Activated CD8-positive, alpha-beta T cell treated with anti-CD3 and anti-CD28 coated beads for 36 hours (primary cell): Measurements from ENCODE around the gene SLX4IP. TPM values are rescaled to one million over a fixed set of nuclear protein-coding genes. Genes with fewer than 3 reads are reported as not detected.

Experiments
- ATAC-seq: fragments of 200-7000 bp; cut with Tn5 transposase; one replicate; pipeline ENCODE4 v1.10.0; 2021; ENCODE audit warnings: mild to moderate bottlenecking, moderate library complexity
- CTCF ChIA-PET: fragments of 350-600 bp; sonication (Branson Sonifier 250); formaldehyde crosslinking; loops from one replicate; lab custom pipeline; 2021; ENCODE audit warnings: antibody characterized with exemption; lab: Charles Lee
- POLR2A ChIA-PET: fragments of 350-600 bp; sonication (Branson Sonifier 250); formaldehyde crosslinking; loops from one replicate; lab custom pipeline; 2021; ENCODE audit warnings: antibody characterized with exemption; lab: Charles Lee
- DNase-seq: peaks from one replicate; pipeline ENCODE4 v3.0.0-alpha.2; 2020
- H3K27ac Mint-ChIP-seq: one replicate; pipeline ENCODE4 v1.8.0; 2021; ENCODE audit warnings: mild to moderate bottlenecking, mixed read lengths
- H3K27me3 Mint-ChIP-seq: one replicate; pipeline ENCODE4 v1.8.0; 2021; ENCODE audit warnings: mixed read lengths
- H3K36me3 Mint-ChIP-seq: one replicate; pipeline ENCODE4 v1.8.0; 2021; ENCODE audit warnings: low read depth, mixed read lengths
- H3K4me1 Mint-ChIP-seq: one replicate; pipeline ENCODE4 v1.8.0; 2021; ENCODE audit warnings: low read depth, mixed read lengths
- H3K4me3 Mint-ChIP-seq: one replicate; pipeline ENCODE4 v1.8.0; 2021; ENCODE audit warnings: mild to moderate bottlenecking, moderate library complexity, mixed read lengths
- H3K9me3 Mint-ChIP-seq: one replicate; pipeline ENCODE4 v1.8.0; 2021; ENCODE audit warnings: mixed read lengths
- CTCF ChIP-seq: fragments of 200-600 bp; IDR thresholded peaks from one replicate; pipeline ENCODE4 v1.8.0; 2022; ENCODE audit warnings: antibody characterized with exemption, mild to moderate bottlenecking
- intact Hi-C: fragments of 100-400 bp; cut with micrococcal nuclease; formaldehyde crosslinking; loops from one replicate; pipeline ENCODE4 v1.10.0; 2022
- total RNA-seq, 2 experiments: library from RNA; stranded (reverse); gene quantifications; one replicate each; pipeline ENCODE4 v1.2.3, GENCODE V29; 2021

The SLX4IP gene
- total RNA-seq, 2 experiments from 2014 or later = 6.5 to 7.3 TPM

DNA sequence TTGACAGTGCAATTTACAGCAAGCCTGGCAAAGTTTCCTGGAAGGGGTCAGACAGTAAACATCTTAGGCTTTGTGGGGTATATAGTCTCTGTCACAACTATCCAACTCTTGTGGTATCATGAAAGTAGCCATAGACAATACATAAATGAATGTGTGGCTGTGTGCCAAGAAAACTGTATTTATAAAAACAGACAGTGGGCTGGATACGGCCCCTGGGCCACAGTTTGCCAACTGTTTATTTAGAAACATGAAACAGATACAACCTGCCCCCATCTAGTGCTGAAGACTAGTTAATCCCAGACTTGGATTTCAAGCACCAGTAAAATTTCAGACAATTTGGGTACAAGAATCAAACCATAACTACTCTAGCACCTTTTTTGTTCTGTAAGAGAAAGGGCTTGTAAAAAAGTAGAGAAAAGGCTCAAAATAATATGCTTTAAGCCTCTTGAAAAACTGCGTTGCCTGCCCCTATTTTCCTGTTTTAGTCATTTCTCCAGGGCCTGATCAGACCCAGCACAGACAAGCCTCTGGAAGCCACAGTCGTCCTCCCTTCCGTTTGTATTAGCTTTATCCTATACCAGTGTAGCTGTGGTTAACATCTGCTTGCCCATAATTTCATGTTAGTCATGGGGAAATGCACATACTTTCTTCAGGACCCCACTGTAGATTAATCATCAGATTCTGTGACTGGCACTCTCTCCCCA lies 207.9 kb downstream of the SLX4IP start:
- Mint-ChIP-seq H3K4me1 (no peaks in the 10 kb centered on the region), H3K9me3 (no peaks in the 10 kb centered on the region), H3K27me3 (no peaks in the 10 kb centered on the region), H3K4me3 (no peak overlapping the region), H3K36me3 (no peaks in the 10 kb centered on the region), H3K27ac (no peak overlapping the region)
- CTCF ChIA-PET = no interaction called here
- TF ChIP-seq CTCF = no peak
- POLR2A ChIA-PET = no interaction called here
- ATAC-seq (no peak), DNase-seq (no peak)
- intact Hi-C loops = no loop called here

- POLR2A ChIA-PET = no interaction called here
- Mint-ChIP-seq H3K27ac (no peak overlapping the region), H3K4me3 (no peak overlapping the region), H3K27me3 (no peaks in the 10 kb centered on the region), H3K4me1 (no peaks in the 10 kb centered on the region), H3K9me3 (no peaks in the 10 kb centered on the region), H3K36me3 (no peaks in the 10 kb centered on the region)
- ATAC-seq (no peak), DNase-seq (no peak)
- intact Hi-C loops = no loop called here
- CTCF ChIA-PET = no interaction called here
- TF ChIP-seq CTCF = no peak
Observed at GRCh38 chr20:10643560-10643873, 208.4 kb downstream of the SLX4IP start.

- ChIA-PET CTCF (no interaction called here), POLR2A (no interaction called here)
- Mint-ChIP-seq H3K27me3 (peaks cover under 1% of the 10 kb centered on the region), H3K9me3 (no peaks in the 10 kb centered on the region), H3K36me3 (no peaks in the 10 kb centered on the region), H3K4me1 (no peaks in the 10 kb centered on the region), H3K4me3 (no peak overlapping the region), H3K27ac (no peak overlapping the region)
- no peak for DNase-seq
- ATAC-seq = peak; percentile 39
- TF ChIP-seq CTCF = no peak
- intact Hi-C loops = no loop called here
Observed at GRCh38 chr20:10644458-10645204, 209.5 kb downstream of the SLX4IP start.

DNA sequence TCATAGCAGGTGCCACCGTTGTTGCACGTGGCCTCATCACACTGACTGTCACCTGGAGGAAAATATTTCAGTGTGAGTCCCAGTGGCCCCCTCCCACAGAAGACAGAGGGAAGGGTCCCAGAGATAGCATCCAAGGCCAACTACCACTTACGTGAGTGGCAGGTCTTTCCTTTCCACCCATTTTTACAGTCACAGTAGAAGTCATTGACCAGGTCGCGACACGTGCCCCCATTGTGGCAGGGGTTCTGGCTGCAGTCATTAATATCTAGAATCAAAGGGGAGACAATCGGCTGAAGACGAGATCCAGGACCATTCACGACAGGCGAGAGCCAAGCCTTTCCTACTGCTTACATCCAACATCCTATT lies 210.1 kb downstream of the SLX4IP start:
- Mint-ChIP-seq H3K4me3 (no peak overlapping the region), H3K27ac (no peak overlapping the region), H3K9me3 (no peaks in the 10 kb centered on the region), H3K36me3 (no peaks in the 10 kb centered on the region), H3K4me1 (no peaks in the 10 kb centered on the region), H3K27me3 (peaks cover 3% of the 10 kb centered on the region)
- ATAC-seq (no peak), DNase-seq (no peak)
- CTCF ChIA-PET = no interaction called here
- POLR2A ChIA-PET = no interaction called here
- intact Hi-C loops = no loop called here
- TF ChIP-seq CTCF = no peak

DNA sequence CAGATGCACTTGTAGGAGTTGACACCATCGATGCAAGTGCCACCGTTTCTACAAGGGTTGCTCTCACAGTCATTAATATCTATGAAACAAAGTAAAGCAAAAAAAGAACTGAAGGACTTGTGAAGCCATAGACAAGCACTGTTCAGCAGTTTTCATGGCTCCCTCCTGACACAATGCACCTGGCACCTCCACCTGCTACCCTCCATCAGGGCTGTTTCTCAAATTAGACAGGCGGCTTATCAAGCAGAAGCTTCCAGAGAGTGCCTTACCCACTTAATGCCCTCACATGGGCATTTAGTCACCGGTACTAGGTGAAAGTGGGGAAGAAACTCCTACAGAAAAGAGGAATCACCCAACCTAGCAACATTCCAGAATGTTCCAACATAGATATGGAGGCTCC lies 210.9 kb downstream of the SLX4IP start:
- Mint-ChIP-seq H3K27ac (no peak overlapping the region), H3K9me3 (no peaks in the 10 kb centered on the region), H3K27me3 (peaks cover 3% of the 10 kb centered on the region), H3K4me1 (no peaks in the 10 kb centered on the region), H3K36me3 (no peaks in the 10 kb centered on the region), H3K4me3 (no peak overlapping the region)
- intact Hi-C loops = no loop called here
- no peak for TF ChIP-seq CTCF
- ATAC-seq (no peak), DNase-seq (no peak)
- ChIA-PET POLR2A (no interaction called here), CTCF (no interaction called here)
